ENCODE results near the gene SCRG1.

Gene SCRG1

DNA sequence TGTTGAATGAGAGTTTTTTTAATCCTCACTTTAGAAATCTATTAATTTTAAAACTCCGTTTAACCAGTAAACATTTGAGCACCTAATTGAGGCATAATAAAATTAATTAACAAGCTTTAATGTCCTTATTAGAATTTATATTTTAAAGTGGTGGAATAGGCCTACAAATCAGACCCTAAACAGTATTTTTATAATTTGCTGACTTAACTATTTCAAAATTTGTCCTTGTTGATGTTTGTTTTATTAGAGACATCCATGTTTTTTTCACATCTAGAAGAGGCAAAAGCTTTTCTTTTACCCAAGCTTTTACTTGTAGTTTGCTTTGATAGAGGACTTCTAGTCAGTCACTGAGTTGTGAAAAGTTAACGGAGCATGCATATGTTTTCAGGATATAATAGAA, 24.3 kb downstream of the SCRG1 start:
- ChIA-PET CTCF (interaction anchor here (1.2 to 1.6 kb wide), 5 partner anchors 9 to 55 kb away, joined by 3 to 4 read pairs (median 4); no protein-coding TSS in a partner anchor), POLR2A (interaction anchor here (1.2 kb wide), 1 partner anchor 40 kb away, joined by 4 read pairs; the partner anchor contains the start of gene HMGB2)
- H3K4me3 ChIP-seq (ENCODE audit: low read depth, low read length), result no peak overlapping the region
- DNase-seq (ENCODE audit: low read depth, low spot score), result no peak
- TF ChIP-seq CTCF (IDR thresholded peaks at IDR 0.05; ENCODE audit: insufficient read depth, low read length, missing control alignments), result no peak

DNA sequence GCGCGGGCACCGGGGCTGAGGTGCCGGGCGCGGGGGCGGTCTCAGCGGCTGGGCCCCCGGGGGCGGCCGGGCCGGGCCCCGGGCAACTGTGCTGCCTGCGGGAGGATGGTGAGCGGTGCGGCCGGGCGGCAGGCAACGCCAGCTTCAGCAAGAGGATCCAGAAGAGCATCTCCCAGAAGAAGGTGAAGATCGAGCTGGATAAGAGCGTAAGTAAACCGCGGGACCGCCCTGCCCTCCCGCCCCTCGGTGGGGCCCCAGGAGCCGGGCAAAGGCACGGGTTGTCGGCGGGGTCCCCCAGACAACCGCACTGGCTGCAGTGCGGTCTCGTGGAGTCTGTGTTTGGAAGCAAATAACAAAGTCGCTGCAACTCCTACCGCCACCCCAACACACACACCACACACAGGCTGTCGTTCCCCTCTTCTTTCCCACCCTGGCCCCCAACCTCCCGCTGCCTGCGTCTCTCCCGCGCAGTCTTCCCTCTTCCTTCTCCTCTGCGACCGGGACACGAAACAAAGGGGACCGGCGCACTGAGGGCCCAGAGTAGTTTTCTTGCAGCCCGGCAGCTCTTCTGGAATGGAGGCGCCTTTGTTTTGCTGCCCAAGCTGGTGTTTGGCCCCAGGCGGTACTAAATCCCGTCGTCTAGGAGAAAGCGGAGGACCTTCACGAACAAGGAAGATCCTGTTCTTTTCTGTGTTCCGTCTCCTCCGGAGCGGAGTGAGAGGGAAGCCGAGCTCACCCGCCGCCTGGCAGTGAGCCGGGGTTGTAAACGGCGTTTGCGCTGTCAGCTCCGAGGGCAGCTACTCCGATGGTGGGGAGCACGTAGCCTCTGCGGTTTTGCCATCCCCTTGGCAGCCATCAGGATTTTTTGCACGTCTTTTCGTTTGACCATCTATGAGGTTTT, 27.4 kb downstream of the SCRG1 start:
- ChIA-PET CTCF (interaction anchor here (0.9 to 2.6 kb wide), 7 partner anchors 11 to 123 kb away, joined by 3 to 11 read pairs (median 5); no protein-coding TSS in a partner anchor), POLR2A (interaction anchor here (0.6 to 4.0 kb wide), 6 partner anchors 27 to 138 kb away, joined by 3 to 52 read pairs (median 4); partner anchors contain the start of genes HMGB2 and SCRG1)
- no peak for DNase-seq (ENCODE audit: low read depth, low spot score)
- TF ChIP-seq CTCF (IDR thresholded peaks at IDR 0.05; ENCODE audit: insufficient read depth, low read length, missing control alignments), result no peak
- H3K4me3 ChIP-seq (ENCODE audit: low read depth, low read length), result peak overlapping the region; percentile 89

- H3K4me3 ChIP-seq (ENCODE audit: low read depth, low read length), result peak within 1 kb of the TSS; percentile 89
- peak; percentile 91 for DNase-seq (ENCODE audit: low read depth, low spot score)
- no peak for TF ChIP-seq CTCF (IDR thresholded peaks at IDR 0.05; ENCODE audit: insufficient read depth, low read length, missing control alignments)
- ChIA-PET POLR2A (interaction anchor here (0.6 to 4.0 kb wide), 7 partner anchors 15 to 42 kb away, joined by 3 to 52 read pairs (median 3); partner anchors contain the start of genes HMGB2 and SCRG1), CTCF (interaction anchor here (1.2 to 2.0 kb wide), 7 partner anchors 10 to 357 kb away, joined by 3 to 14 read pairs (median 5); no protein-coding TSS in a partner anchor)
These were observed 28.2 kb downstream of the SCRG1 start, which contains the start of gene SAP30 for GRCh38 chr4:173370477-173371291. Gene SAP30 (plus strand): TSS chr4:173370954. CDS start chr4:173371183, 229 bp downstream.

GRCh38 chr4:173370130-173370476, 28.8 kb downstream of the SCRG1 start:
- CTCF ChIA-PET, result interaction anchor here (1.0 to 2.0 kb wide), 8 partner anchors 9 to 356 kb away, joined by 3 to 14 read pairs (median 5); no protein-coding TSS in a partner anchor
- POLR2A ChIA-PET, result interaction anchor here (0.7 to 4.0 kb wide), 6 partner anchors 15 to 35 kb away, joined by 3 to 52 read pairs (median 4); partner anchors contain the start of genes HMGB2 and SCRG1
- H3K4me3 ChIP-seq (ENCODE audit: low read depth, low read length), result peak overlapping the region; percentile 71

DNA sequence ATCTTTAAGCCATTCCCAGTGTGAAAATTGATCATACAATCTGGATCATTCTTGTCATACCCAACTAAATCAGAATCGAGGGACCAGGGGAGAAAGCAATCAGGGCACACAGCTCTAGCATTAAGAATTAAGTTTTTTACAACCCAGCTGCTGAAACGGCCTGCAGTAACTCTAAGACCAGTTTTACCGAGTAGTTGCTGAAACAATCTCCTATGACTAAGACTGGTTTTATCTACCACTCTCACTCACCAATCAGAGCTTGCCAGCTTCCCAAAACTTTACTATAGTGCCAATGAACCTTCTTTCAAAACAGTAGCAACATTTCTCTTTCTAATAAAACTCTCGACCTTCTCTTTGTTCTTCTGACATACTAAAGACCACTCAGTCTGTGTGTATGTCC, 31.0 kb downstream of the SCRG1 start:
- H3K4me3 ChIP-seq (ENCODE audit: low read depth, low read length), result no peak overlapping the region
- ChIA-PET POLR2A (interaction anchor here (1.0 to 1.2 kb wide), 2 partner anchors 22 to 34 kb away, joined by 3 to 5 read pairs; partner anchors contain the start of gene HMGB2), CTCF (interaction anchor here (0.8 to 1.4 kb wide), 3 partner anchors 9 to 54 kb away, joined by 3 to 7 read pairs (median 5); no protein-coding TSS in a partner anchor)
- no peak for DNase-seq (ENCODE audit: low read depth, low spot score)
- TF ChIP-seq CTCF (IDR thresholded peaks at IDR 0.05; ENCODE audit: insufficient read depth, low read length, missing control alignments), result no peak

More at GRCh38 chr4:173370130-173370476, 28.8 kb downstream of the SCRG1 start:
- no peak for TF ChIP-seq CTCF (IDR thresholded peaks at IDR 0.05; ENCODE audit: insufficient read depth, low read length, missing control alignments)
- no peak for DNase-seq (ENCODE audit: low read depth, low spot score)

Measured in AG04449 (cell line).